H9 (cell line): Measurements from ENCODE around the gene ACTL7A. TPM values are rescaled to one million over a fixed set of nuclear protein-coding genes. Genes with fewer than 3 reads are reported as not detected.

ENCODE experiments used
- DNase-seq: peaks from one replicate; pipeline ENCODE4 v3.0.0-alpha.2; 2017
- H2AFZ ChIP-seq: one replicate; pipeline ENCODE4 v1.6.1; 2013; ENCODE audit warnings: mild to moderate bottlenecking, low read length, control low read depth, moderate library complexity
- H2AK5ac ChIP-seq: 2 replicates; pipeline ENCODE4 v1.6.1; 2013; ENCODE audit warnings: low read length, control low read depth, mixed read lengths; ENCODE audit not compliant: insufficient read length
- H2BK120ac ChIP-seq: one replicate; pipeline ENCODE4 v1.6.1; 2013; ENCODE audit warnings: low read depth, mild to moderate bottlenecking, low read length, control low read depth, inconsistent platforms; ENCODE audit not compliant: poor library complexity, severe bottlenecking
- H2BK12ac ChIP-seq: 2 replicates; pipeline ENCODE4 v1.6.1; 2013; ENCODE audit warnings: low read length, control low read depth, mixed read lengths, low read depth; ENCODE audit not compliant: insufficient read length
- H2BK15ac ChIP-seq: 2 replicates; pipeline ENCODE4 v1.6.1; 2013; ENCODE audit warnings: low read depth, low read length, control low read depth
- H2BK20ac ChIP-seq: one replicate; pipeline ENCODE4 v1.6.1; 2013; ENCODE audit warnings: low read depth, mild to moderate bottlenecking, low read length, control low read depth, inconsistent platforms; ENCODE audit not compliant: poor library complexity, severe bottlenecking
- H2BK5ac ChIP-seq: 2 replicates; pipeline ENCODE4 v1.6.1; 2013; ENCODE audit warnings: low read length, control low read depth, mixed read lengths; ENCODE audit not compliant: insufficient read length
- H3K14ac ChIP-seq: 2 replicates; pipeline ENCODE4 v1.6.1; 2013; ENCODE audit warnings: low read length, control low read depth; ENCODE audit not compliant: insufficient read depth
- H3K18ac ChIP-seq: 2 replicates; pipeline ENCODE4 v1.6.1; 2013; ENCODE audit warnings: low read depth, mild to moderate bottlenecking, mixed read lengths, low read length, control low read depth; ENCODE audit not compliant: insufficient read length
- H3K23ac ChIP-seq: 2 replicates; pipeline ENCODE4 v1.6.1; 2013; ENCODE audit warnings: low read length, control low read depth, mixed read lengths, low read depth; ENCODE audit not compliant: insufficient read length
- H3K23me2 ChIP-seq: 2 replicates; pipeline ENCODE4 v1.6.1; 2013; ENCODE audit warnings: low read depth, mild to moderate bottlenecking, mixed read lengths, low read length, control low read depth; ENCODE audit not compliant: insufficient read length, poor library complexity, severe bottlenecking
- H3K27ac ChIP-seq: 2 replicates; pipeline ENCODE4 v1.5.1; 2013; ENCODE audit warnings: low read length, control low read depth, mixed read lengths, low read depth; ENCODE audit not compliant: insufficient read length
- H3K27me3 ChIP-seq: 2 replicates; pipeline ENCODE4 v1.6.1; 2013; ENCODE audit warnings: low read length, control low read depth, inconsistent platforms; ENCODE audit not compliant: insufficient read depth
- H3K4ac ChIP-seq: 2 replicates; pipeline ENCODE4 v1.6.1; 2013; ENCODE audit warnings: low read depth, mild to moderate bottlenecking, control low read depth, inconsistent platforms, low read length, moderate library complexity
- H3K4me1 ChIP-seq: 2 replicates; pipeline ENCODE4 v1.6.1; 2013; ENCODE audit warnings: low read length, control low read depth, inconsistent platforms; ENCODE audit not compliant: insufficient read depth
- H3K4me2 ChIP-seq: 2 replicates; pipeline ENCODE4 v1.6.1; 2013; ENCODE audit warnings: low read length, control low read depth, mixed read lengths; ENCODE audit not compliant: insufficient read length, insufficient read depth
- H3K56ac ChIP-seq: 2 replicates; pipeline ENCODE4 v1.6.1; 2013; ENCODE audit warnings: low read depth, mild to moderate bottlenecking, mixed read lengths, low read length, control low read depth; ENCODE audit not compliant: insufficient read length
- H3K79me1 ChIP-seq: 2 replicates; pipeline ENCODE4 v1.6.1; 2013; ENCODE audit warnings: low read depth, mild to moderate bottlenecking, moderate library complexity, low read length, control low read depth, inconsistent platforms; ENCODE audit not compliant: insufficient read depth, poor library complexity, severe bottlenecking
- H3K79me2 ChIP-seq: 2 replicates; pipeline ENCODE4 v1.6.1; 2013; ENCODE audit warnings: low read length, control low read depth, inconsistent platforms; ENCODE audit not compliant: insufficient read depth
- H3K9ac ChIP-seq: 2 replicates; pipeline ENCODE4 v1.6.1; 2013; ENCODE audit warnings: low read length, control low read depth, mixed read lengths; ENCODE audit not compliant: insufficient read length; ENCODE audit errors: extremely low read depth
- H3K9me3 ChIP-seq: one replicate; pipeline ENCODE4 v1.6.1; 2013; ENCODE audit warnings: low read depth, low read length, inconsistent platforms; ENCODE audit not compliant: control insufficient read depth
- H3T11ph ChIP-seq: one replicate; pipeline ENCODE4 v1.6.1; 2013; ENCODE audit warnings: mild to moderate bottlenecking, low read length, control low read depth, inconsistent platforms
- H4K20me1 ChIP-seq: one replicate; pipeline ENCODE4 v1.6.1; 2013; ENCODE audit not compliant: control insufficient read depth, insufficient read length, insufficient read depth
- H4K5ac ChIP-seq: 2 replicates; pipeline ENCODE4 v1.6.1; 2013; ENCODE audit warnings: low read depth, mild to moderate bottlenecking, mixed read lengths, low read length, control low read depth; ENCODE audit not compliant: insufficient read length
- H4K8ac ChIP-seq: replicated peaks from 2 replicates; pipeline ENCODE4 v1.6.1; 2013; ENCODE audit warnings: low read length, control low read depth, mixed read lengths, low read depth; ENCODE audit not compliant: insufficient read length
- H4K91ac ChIP-seq: 2 replicates; pipeline ENCODE4 v1.6.1; 2013; ENCODE audit warnings: low read depth, mild to moderate bottlenecking, moderate library complexity, mixed read lengths, low read length, control low read depth; ENCODE audit not compliant: insufficient read length
- H3K27ac Mint-ChIP-seq, 3 experiments: 2 replicates in 2 of 3; 3 replicates in 1 of 3; pipeline ENCODE4 v1.8.0; 2020 to 2021; ENCODE audit warnings: mixed read lengths in 3 of 3, mild to moderate bottlenecking in 1 of 3, moderate library complexity in 1 of 3
- H3K27me3 Mint-ChIP-seq: 2 replicates; pipeline ENCODE4 v1.8.0; 2021; ENCODE audit warnings: low read depth, mild to moderate bottlenecking, moderate library complexity, mixed read lengths
- H3K36me3 Mint-ChIP-seq, 3 experiments: 2 replicates in 2 of 3; 3 replicates in 1 of 3; pipeline ENCODE4 v1.8.0; 2020 to 2021; ENCODE audit warnings: low read depth in 3 of 3, mixed read lengths in 3 of 3; ENCODE audit not compliant: insufficient read depth in 1 of 3
- H3K4me1 Mint-ChIP-seq, 2 experiments: 2 replicates each; pipeline ENCODE4 v1.8.0; 2020; ENCODE audit warnings: mixed read lengths in 2 of 2
- H3K4me3 Mint-ChIP-seq, 2 experiments: 2 replicates in 1 of 2; 3 replicates in 1 of 2; pipeline ENCODE4 v1.8.0; 2020 to 2021; ENCODE audit warnings: mild to moderate bottlenecking in 2 of 2, mixed read lengths in 2 of 2, moderate library complexity in 1 of 2
- H3K9me3 Mint-ChIP-seq, 2 experiments: 2 replicates in 1 of 2; 3 replicates in 1 of 2; pipeline ENCODE4 v1.8.0; 2020; ENCODE audit warnings: mild to moderate bottlenecking in 2 of 2, mixed read lengths in 2 of 2, moderate library complexity in 1 of 2
- CTCF ChIP-seq: fragments of 200-600 bp; sonication (generic); conservative IDR thresholded peaks from 3 replicates; pipeline ENCODE4 v1.8.0; 2021; ENCODE audit warnings: antibody characterized with exemption, mild to moderate bottlenecking
- WGBS: extraction: QIAGEN DNeasy Blood & Tissue Kit; methylation state at CpG from one replicate; pipeline ENCODE4 v1.1.7; 2013; ENCODE audit warnings: missing lambda C conversion rate, low lambda C conversion rate, mixed read lengths; ENCODE audit not compliant: insufficient read length; ENCODE audit errors: extremely low coverage; 5-methylcytosine and 5-hydroxymethylcytosine counted together
- total RNA-seq: library from RNA; stranded (reverse); gene quantifications from 2 replicates; pipeline ENCODE4 v1.2.1, GENCODE V29; 2021

Gene ACTL7A
- total RNA-seq, 1 experiment from 2014 or later: not detected

DNA sequence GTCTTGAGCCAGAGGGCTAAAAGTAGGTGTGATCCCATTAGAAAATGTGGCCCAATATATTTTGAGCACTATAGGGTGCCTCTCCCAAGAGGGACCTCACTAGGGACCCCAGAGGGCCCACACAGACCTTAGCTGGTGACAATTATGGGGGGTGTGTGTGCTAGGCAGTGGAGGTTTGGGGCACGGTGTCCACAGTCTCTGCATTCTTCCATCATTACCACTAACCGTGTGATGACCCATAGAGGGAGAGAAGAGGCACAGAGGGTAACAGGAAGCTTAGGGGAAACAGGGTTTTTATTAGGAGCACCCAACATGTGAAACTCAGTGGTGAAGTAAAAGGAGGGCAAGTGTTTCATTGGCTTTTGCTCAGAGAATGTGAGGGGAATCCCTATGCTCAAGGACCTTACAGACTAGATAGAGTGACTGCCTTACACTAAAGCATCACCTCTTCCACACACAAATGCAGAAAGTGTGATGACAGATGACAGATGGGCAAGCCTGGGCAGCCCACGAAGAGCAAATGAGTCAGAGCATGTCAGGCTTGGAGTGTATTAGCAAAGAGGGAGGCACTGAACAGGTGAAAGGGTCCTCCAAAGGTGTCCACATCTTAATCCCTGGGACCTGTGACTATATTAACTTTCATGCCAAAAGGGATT lies 2.5 kb upstream of the ACTL7A start:
- Histone ChIP-seq H3K79me1 (no peaks in the 10 kb centered on the region), H2AFZ (no peak overlapping the region), H3K79me2 (no peaks in the 10 kb centered on the region), H2BK12ac (no peak overlapping the region), H3T11ph (no peak overlapping the region), H4K91ac (no peak overlapping the region), H3K56ac (no peak overlapping the region), H4K5ac (no peak overlapping the region), H2BK120ac (no peak overlapping the region), H4K8ac (no peak overlapping the region), H2BK15ac (no peak overlapping the region), H4K20me1 (no peaks in the 10 kb centered on the region), H3K4me1 (no peaks in the 10 kb centered on the region), H3K23ac (no peak overlapping the region), H3K9ac (no peak overlapping the region), H3K9me3 (no peaks in the 10 kb centered on the region), H2BK20ac (no peak overlapping the region), H3K4ac (no peak overlapping the region), H3K23me2 (no peaks in the 10 kb centered on the region), H3K18ac (no peak overlapping the region), H3K27me3 (no peaks in the 10 kb centered on the region), H2AK5ac (no peak overlapping the region), H3K27ac (no peak overlapping the region), H3K4me2 (no peak overlapping the region), H2BK5ac (no peak overlapping the region), H3K14ac (no peak overlapping the region)
- H3K4me3 Mint-ChIP-seq: no peak overlapping the region
- no peak for DNase-seq
- TF ChIP-seq CTCF: no peak
- H3K27me3 Mint-ChIP-seq: no peaks in the 10 kb centered on the region; the same call in 1 of the 2 replicates
- H3K27ac Mint-ChIP-seq: no peak overlapping the region
- no peaks in the 10 kb centered on the region for H3K4me1 Mint-ChIP-seq
- H3K36me3 Mint-ChIP-seq: peaks cover 0 to 4% (median 0%) of the 10 kb centered on the region in 3 experiments; a peak in 1 of 7 replicates
- no CpG with 5 or more reads among the region's 3 CpGs for WGBS
- no peaks in the 10 kb centered on the region for H3K9me3 Mint-ChIP-seq
